A549 (cell line): ENCODE data around the gene UBE2S.

Experiments
- CEBPB ChIP-seq, 2 experiments: fragments of >200 bp in 1 of 2; sonication (Bioruptor Twin) in 1 of 2; formaldehyde crosslinking in 1 of 2; IDR thresholded peaks; 2 replicates each; pipeline ENCODE4 v1.6.1; 2012 to 2016
- CTCF ChIP-seq: fragments of >200 bp; sonication (Bioruptor Twin); formaldehyde crosslinking; IDR thresholded peaks from 3 replicates; pipeline ENCODE4 v1.5.1; 2016
- EP300 ChIP-seq, 2 experiments: fragments of >200 bp; sonication (Bioruptor Twin); formaldehyde crosslinking; IDR thresholded peaks; 2 replicates in 1 of 2; 3 replicates in 1 of 2; pipeline ENCODE4 v1.6.1; 2016 to 2017
- GATA3 ChIP-seq: IDR thresholded peaks from 2 replicates; pipeline ENCODE4 v1.6.1; 2012; ENCODE audit warnings: borderline replicate concordance
- MAX ChIP-seq: IDR thresholded peaks from 2 replicates; pipeline ENCODE4 v1.6.1; 2012
- MAZ ChIP-seq: fragments of 150-350 bp; IDR thresholded peaks from 2 replicates; pipeline ENCODE4 v1.6.1; 2014; ENCODE audit warnings: antibody characterized with exemption, low read depth, low read length, borderline replicate concordance
- POLR2A ChIP-seq: IDR thresholded peaks from 2 replicates; pipeline ENCODE4 v1.6.1; 2012; ENCODE audit warnings: mild to moderate bottlenecking, low read length
- POLR2AphosphoS2 ChIP-seq: conservative IDR thresholded peaks from 2 replicates; pipeline ENCODE4 v1.6.1; 2012; ENCODE audit warnings: low read length, improper control_type of control experiment, inconsistent platforms
- TF ChIP-seq, protein P1 (sequence below): fragments of 200-600 bp; sonication (generic); IDR thresholded peaks from 2 replicates; pipeline ENCODE4 v1.6.1; 2016; ENCODE audit warnings: antibody characterized with exemption, mild to moderate bottlenecking, moderate library complexity
- TF ChIP-seq, protein P2 (sequence below): fragments of 450-650 bp; IDR thresholded peaks from 2 replicates; pipeline ENCODE4 v1.6.1; 2014; ENCODE audit warnings: antibody characterized with exemption

GRCh38 chr19:55369653-55370304 lies 37.8 kb downstream of the UBE2S start:
- TF ChIP-seq GATA3 (peak; percentile 26; the same call in 1 of the 2 replicates), MAZ (no peak), CTCF (no peak), POLR2AphosphoS2 (no peak), EP300 (IDR thresholded peaks at IDR 0.05) (no peak), MAX (no peak; the same call in 1 of the 2 replicates), POLR2A (no peak), CEBPB (IDR thresholded peaks at IDR 0.05) (no peak)
- TF ChIP-seq, protein P1, sequence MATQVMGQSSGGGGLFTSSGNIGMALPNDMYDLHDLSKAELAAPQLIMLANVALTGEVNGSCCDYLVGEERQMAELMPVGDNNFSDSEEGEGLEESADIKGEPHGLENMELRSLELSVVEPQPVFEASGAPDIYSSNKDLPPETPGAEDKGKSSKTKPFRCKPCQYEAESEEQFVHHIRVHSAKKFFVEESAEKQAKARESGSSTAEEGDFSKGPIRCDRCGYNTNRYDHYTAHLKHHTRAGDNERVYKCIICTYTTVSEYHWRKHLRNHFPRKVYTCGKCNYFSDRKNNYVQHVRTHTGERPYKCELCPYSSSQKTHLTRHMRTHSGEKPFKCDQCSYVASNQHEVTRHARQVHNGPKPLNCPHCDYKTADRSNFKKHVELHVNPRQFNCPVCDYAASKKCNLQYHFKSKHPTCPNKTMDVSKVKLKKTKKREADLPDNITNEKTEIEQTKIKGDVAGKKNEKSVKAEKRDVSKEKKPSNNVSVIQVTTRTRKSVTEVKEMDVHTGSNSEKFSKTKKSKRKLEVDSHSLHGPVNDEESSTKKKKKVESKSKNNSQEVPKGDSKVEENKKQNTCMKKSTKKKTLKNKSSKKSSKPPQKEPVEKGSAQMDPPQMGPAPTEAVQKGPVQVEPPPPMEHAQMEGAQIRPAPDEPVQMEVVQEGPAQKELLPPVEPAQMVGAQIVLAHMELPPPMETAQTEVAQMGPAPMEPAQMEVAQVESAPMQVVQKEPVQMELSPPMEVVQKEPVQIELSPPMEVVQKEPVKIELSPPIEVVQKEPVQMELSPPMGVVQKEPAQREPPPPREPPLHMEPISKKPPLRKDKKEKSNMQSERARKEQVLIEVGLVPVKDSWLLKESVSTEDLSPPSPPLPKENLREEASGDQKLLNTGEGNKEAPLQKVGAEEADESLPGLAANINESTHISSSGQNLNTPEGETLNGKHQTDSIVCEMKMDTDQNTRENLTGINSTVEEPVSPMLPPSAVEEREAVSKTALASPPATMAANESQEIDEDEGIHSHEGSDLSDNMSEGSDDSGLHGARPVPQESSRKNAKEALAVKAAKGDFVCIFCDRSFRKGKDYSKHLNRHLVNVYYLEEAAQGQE, result no peak
- TF ChIP-seq, protein P2, sequence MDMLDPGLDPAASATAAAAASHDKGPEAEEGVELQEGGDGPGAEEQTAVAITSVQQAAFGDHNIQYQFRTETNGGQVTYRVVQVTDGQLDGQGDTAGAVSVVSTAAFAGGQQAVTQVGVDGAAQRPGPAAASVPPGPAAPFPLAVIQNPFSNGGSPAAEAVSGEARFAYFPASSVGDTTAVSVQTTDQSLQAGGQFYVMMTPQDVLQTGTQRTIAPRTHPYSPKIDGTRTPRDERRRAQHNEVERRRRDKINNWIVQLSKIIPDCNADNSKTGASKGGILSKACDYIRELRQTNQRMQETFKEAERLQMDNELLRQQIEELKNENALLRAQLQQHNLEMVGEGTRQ, result no peak
